Immature natural killer cell (primary cell): ENCODE measurements around the gene LYRM4. TPM values are rescaled to one million over a fixed set of nuclear protein-coding genes. Genes with fewer than 3 reads are reported as not detected.

Source experiments
- DNase-seq, 3 donors: peaks; one replicate each; pipeline ENCODE4 v3.0.0; 2022; ENCODE audit warnings: mixed read lengths in 1 of 3
- H3K27ac Mint-ChIP-seq, 6 donors: one replicate each; pipeline ENCODE4 v1.8.0; 2020; ENCODE audit warnings: mixed read lengths in 6 of 6, mild to moderate bottlenecking in 5 of 6, inconsistent platforms in 4 of 6, moderate library complexity in 3 of 6
- H3K27me3 Mint-ChIP-seq, 3 donors: one replicate each; pipeline ENCODE4 v1.8.0; 2020 to 2021; ENCODE audit warnings: low read depth in 3 of 3, mild to moderate bottlenecking in 3 of 3, mixed read lengths in 3 of 3, moderate library complexity in 3 of 3, inconsistent platforms in 1 of 3
- H3K36me3 Mint-ChIP-seq, 3 donors: one replicate each; pipeline ENCODE4 v1.8.0; 2020; ENCODE audit warnings: mixed read lengths in 3 of 3, inconsistent platforms in 2 of 3, mild to moderate bottlenecking in 2 of 3
- H3K4me1 Mint-ChIP-seq, 2 donors: one replicate each; pipeline ENCODE4 v1.8.0; 2020; ENCODE audit warnings: inconsistent platforms in 2 of 2, mild to moderate bottlenecking in 2 of 2, mixed read lengths in 2 of 2, moderate library complexity in 1 of 2
- H3K4me3 Mint-ChIP-seq, 5 donors: one replicate each; pipeline ENCODE4 v1.8.0; 2020; ENCODE audit warnings: mild to moderate bottlenecking in 5 of 5, mixed read lengths in 5 of 5, inconsistent platforms in 3 of 5, moderate library complexity in 3 of 5
- H3K9me3 Mint-ChIP-seq, 6 donors: one replicate each; pipeline ENCODE4 v1.8.0; 2020; ENCODE audit warnings: mild to moderate bottlenecking in 6 of 6, mixed read lengths in 6 of 6, inconsistent platforms in 4 of 6, moderate library complexity in 3 of 6
- polyA plus RNA-seq, 3 donors: library from polyadenylated mRNA; unstranded; fragments of 300-500 nt; fragmentation: Illumina TruSeq; gene quantifications; one replicate each; pipeline ENCODE4 v1.2.3, GENCODE V29; 2021

The LYRM4 gene
- polyA plus RNA-seq, 3 donors from 2014 or later = 10.5 to 23.4 (median 21.9) TPM

DNA sequence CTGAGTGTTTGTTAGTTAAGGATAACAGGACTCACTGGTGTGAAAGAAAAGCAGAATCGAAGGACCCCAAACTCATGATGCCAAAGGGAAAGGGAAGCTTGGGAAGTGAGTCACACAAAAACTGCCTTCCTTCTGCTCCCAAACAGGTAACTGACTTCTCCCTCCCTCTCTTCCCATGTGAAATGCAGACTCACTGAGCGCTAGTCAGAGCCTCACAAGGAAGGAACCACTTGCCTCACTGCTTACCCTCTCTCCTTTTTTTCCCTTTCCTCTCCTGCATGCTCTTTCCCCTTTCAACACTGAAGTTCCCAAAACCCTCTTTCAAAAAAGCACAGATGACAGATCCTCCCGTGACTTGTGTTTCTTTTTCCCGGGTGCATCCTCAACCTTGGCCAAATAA is 56.4 kb downstream of the LYRM4 start:
- no peak overlapping the region for H3K4me3 Mint-ChIP-seq
- no peaks in the 10 kb centered on the region for H3K36me3 Mint-ChIP-seq
- DNase-seq = no peak
- no peaks in the 10 kb centered on the region for H3K4me1 Mint-ChIP-seq
- no peaks in the 10 kb centered on the region for H3K9me3 Mint-ChIP-seq
- no peak overlapping the region for H3K27ac Mint-ChIP-seq
- no peaks in the 10 kb centered on the region for H3K27me3 Mint-ChIP-seq

DNA sequence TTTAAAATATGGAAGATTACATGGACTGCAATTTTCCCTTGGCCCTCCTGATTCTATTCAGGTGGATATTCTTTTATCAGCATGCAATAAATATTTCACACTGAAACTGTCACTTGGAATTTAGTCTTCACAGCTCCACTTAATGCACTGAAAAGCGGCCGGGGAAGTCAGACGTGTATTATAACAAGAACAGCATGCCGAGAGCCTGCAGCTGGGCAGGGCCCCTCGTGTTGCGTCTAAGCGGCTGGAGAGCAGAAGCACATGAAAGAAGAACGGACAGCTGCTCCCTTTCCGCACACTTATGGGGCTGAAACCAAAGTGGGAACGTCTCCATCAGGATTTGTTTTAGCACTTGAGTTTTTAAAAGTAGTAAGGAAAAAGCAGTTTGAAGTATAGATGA is 57.2 kb downstream of the LYRM4 start:
- no peak overlapping the region for H3K4me3 Mint-ChIP-seq
- H3K27ac Mint-ChIP-seq = no peak overlapping the region
- no peaks in the 10 kb centered on the region for H3K36me3 Mint-ChIP-seq
- H3K4me1 Mint-ChIP-seq = no peaks in the 10 kb centered on the region
- no peaks in the 10 kb centered on the region for H3K27me3 Mint-ChIP-seq
- no peak for DNase-seq
- no peaks in the 10 kb centered on the region for H3K9me3 Mint-ChIP-seq

DNA sequence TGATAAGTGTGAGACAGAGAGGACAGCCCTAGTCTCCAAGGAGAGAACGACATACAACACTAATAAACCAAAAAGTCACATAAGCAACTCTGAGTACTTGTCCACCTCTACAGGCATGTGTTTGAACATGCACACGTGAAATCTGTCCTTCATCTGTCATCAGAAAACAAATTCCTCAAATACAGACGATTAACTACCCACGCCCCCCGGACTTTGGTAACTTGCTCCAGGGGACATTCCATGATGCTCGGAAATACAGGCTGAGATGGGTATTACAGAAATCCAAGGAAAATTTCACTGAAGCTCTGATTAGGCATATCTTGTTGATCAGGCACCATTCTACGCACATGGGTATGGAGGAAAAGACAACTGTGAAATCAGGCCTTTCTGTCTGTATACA is 57.8 kb downstream of the LYRM4 start:
- Mint-ChIP-seq H3K9me3 (no peaks in the 10 kb centered on the region), H3K36me3 (no peaks in the 10 kb centered on the region), H3K4me1 (no peaks in the 10 kb centered on the region), H3K4me3 (no peak overlapping the region), H3K27ac (no peak overlapping the region), H3K27me3 (no peaks in the 10 kb centered on the region)
- DNase-seq = no peak

DNA sequence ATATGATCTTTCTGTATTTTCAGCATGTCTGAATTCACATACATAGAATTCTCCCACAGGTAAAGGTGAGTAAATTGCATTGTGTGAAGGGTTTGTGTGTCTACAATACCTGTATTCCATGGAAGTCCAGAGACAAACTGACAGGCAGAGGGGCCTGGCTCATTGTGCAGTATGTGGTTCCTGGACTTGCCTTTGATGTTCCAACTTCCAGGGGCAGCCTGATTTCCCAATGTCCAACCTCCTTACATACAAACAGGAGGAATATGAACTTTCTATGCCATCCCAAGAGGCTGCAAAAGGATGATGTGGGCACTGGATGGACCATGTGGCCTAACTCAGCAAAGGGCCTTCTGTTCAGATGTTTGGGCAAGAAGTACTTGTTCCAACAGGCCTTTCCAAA is 58.5 kb downstream of the LYRM4 start:
- H3K4me3 Mint-ChIP-seq = no peak overlapping the region
- no peaks in the 10 kb centered on the region for H3K36me3 Mint-ChIP-seq
- DNase-seq = no peak
- no peaks in the 10 kb centered on the region for H3K27me3 Mint-ChIP-seq
- H3K27ac Mint-ChIP-seq = no peak overlapping the region
- H3K4me1 Mint-ChIP-seq = no peaks in the 10 kb centered on the region
- H3K9me3 Mint-ChIP-seq = no peaks in the 10 kb centered on the region

- DNase-seq = no peak
- Mint-ChIP-seq H3K27ac (no peak overlapping the region), H3K36me3 (no peaks in the 10 kb centered on the region), H3K4me3 (no peak overlapping the region), H3K9me3 (no peaks in the 10 kb centered on the region), H3K4me1 (no peaks in the 10 kb centered on the region), H3K27me3 (no peaks in the 10 kb centered on the region)
Measured at GRCh38 chr6:5201271-5201670, 59.5 kb downstream of the LYRM4 start.

DNA sequence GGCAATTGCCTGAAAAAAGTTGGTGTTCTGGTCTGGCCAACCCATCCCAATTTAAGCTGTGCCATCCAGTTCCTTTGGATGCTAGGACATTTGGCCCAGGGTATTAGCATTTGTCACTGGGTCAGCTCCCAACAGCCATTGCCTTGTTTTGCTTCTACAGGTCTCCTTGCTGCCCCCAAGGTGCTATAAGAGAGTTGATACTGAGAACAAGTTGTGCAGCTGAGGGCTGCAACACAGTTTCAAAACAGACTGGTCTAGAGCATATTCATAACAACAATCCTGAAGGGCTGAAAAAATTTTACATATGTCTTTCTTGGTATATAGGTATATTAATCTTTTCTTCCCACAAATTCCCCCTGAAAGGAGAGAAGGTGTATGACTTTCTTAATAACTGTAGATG is 61.0 kb downstream of the LYRM4 start:
- DNase-seq = no peak
- H3K9me3 Mint-ChIP-seq = no peaks in the 10 kb centered on the region
- no peak overlapping the region for H3K4me3 Mint-ChIP-seq
- H3K27ac Mint-ChIP-seq = no peak overlapping the region
- no peaks in the 10 kb centered on the region for H3K4me1 Mint-ChIP-seq
- H3K36me3 Mint-ChIP-seq = no peaks in the 10 kb centered on the region
- no peaks in the 10 kb centered on the region for H3K27me3 Mint-ChIP-seq

- no peak overlapping the region for H3K27ac Mint-ChIP-seq
- H3K36me3 Mint-ChIP-seq = no peaks in the 10 kb centered on the region
- H3K4me1 Mint-ChIP-seq = no peaks in the 10 kb centered on the region
- DNase-seq = no peak
- H3K4me3 Mint-ChIP-seq = no peak overlapping the region
- no peaks in the 10 kb centered on the region for H3K9me3 Mint-ChIP-seq
- no peaks in the 10 kb centered on the region for H3K27me3 Mint-ChIP-seq
Measured at GRCh38 chr6:5199283-5199682, 61.5 kb downstream of the LYRM4 start.

DNA sequence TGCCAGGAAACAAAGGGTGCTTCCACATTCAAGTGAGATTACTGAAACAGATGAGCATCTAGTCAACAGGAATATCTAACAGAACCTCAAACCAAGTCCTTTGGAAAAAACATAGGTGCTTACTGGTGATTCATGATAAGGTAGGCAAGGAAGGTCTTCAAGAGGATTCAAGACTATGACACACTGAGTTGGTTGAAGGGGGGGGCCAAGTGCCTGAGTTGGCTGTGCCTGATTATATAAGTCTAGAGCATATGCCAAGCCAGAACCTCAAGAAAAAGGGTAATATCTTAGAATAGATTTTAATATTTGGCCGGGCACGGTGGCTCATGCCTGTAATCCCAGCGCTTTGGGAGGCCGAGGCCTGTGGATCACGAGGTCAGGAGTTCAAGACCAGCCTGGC is 63.7 kb downstream of the LYRM4 start:
- Mint-ChIP-seq H3K36me3 (no peaks in the 10 kb centered on the region), H3K4me1 (no peaks in the 10 kb centered on the region), H3K27me3 (no peaks in the 10 kb centered on the region), H3K27ac (no peak overlapping the region), H3K9me3 (no peaks in the 10 kb centered on the region), H3K4me3 (no peak overlapping the region)
- no peak for DNase-seq

- no peaks in the 10 kb centered on the region for H3K9me3 Mint-ChIP-seq
- no peak overlapping the region for H3K27ac Mint-ChIP-seq
- no peaks in the 10 kb centered on the region for H3K27me3 Mint-ChIP-seq
- DNase-seq = no peak
- H3K4me3 Mint-ChIP-seq = no peak overlapping the region
- no peaks in the 10 kb centered on the region for H3K4me1 Mint-ChIP-seq
- no peaks in the 10 kb centered on the region for H3K36me3 Mint-ChIP-seq
Measured at GRCh38 chr6:5192135-5192794, 68.5 kb downstream of the LYRM4 start.

DNA sequence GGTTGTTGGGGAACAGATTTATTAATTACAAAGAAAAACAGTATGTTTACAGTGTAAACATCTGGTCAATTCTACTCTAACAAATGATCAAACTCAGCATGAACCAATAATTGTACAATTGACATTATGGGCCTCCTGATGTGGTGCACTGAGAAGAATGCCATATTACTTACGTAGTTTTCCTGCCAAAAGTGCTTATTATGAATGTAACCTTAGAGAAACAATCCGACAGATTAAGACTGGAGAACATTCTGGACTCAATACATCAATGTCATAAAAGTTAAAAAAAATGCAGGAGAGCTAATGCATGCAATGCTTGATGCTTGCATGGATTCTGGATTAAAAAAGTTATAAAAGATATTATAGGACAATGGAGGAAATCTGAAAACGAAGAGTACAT is 69.0 kb downstream of the LYRM4 start:
- Mint-ChIP-seq H3K27ac (no peak overlapping the region), H3K4me3 (no peak overlapping the region), H3K27me3 (no peaks in the 10 kb centered on the region), H3K9me3 (no peaks in the 10 kb centered on the region), H3K4me1 (no peaks in the 10 kb centered on the region), H3K36me3 (peaks cover 0 to 3% (median 0%) of the 10 kb centered on the region in 3 donors)
- no peak for DNase-seq

GRCh38 chr6:5191222-5191621 is 69.5 kb downstream of the LYRM4 start:
- no peak for DNase-seq

GRCh38 chr6:5190507-5190906 is 70.2 kb downstream of the LYRM4 start:
- Mint-ChIP-seq H3K27ac (no peak overlapping the region), H3K4me1 (no peaks in the 10 kb centered on the region), H3K4me3 (no peak overlapping the region), H3K27me3 (peaks cover 0 to 2% (median 0%) of the 10 kb centered on the region in 3 donors), H3K9me3 (no peaks in the 10 kb centered on the region), H3K36me3 (peaks cover 3 to 11% (median 5%) of the 10 kb centered on the region in 3 donors)
- no peak for DNase-seq

More at GRCh38 chr6:5191222-5191621, 69.5 kb downstream of the LYRM4 start:
- Mint-ChIP-seq H3K4me1 (no peaks in the 10 kb centered on the region), H3K4me3 (no peak overlapping the region), H3K27ac (no peak overlapping the region), H3K27me3 (no peaks in the 10 kb centered on the region), H3K36me3 (peaks cover 0 to 8% (median 2%) of the 10 kb centered on the region in 3 donors), H3K9me3 (no peaks in the 10 kb centered on the region)

DNA sequence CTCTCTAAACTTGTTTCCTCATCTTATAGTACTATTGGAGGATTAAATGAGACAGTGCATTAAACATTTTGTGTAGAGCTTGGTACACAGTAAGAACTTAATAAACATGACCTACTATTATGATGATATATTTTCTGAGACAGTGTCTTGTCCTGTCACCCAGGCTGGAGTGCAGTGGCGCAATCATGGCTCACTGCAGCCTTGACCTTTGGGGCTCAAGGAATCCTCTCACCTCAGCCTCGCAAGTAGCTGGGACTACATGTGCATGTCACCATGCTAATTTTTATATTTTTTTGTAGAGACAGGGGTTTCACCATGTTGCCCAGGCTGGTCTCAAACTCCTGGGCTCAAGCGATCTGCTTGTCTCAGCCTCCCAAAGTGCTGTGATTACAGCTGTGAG is 72.1 kb downstream of the LYRM4 start:
- Mint-ChIP-seq H3K27ac (no peak overlapping the region), H3K36me3 (peaks cover 3 to 14% (median 5%) of the 10 kb centered on the region in 3 donors), H3K27me3 (peaks cover 0 to 2% (median 0%) of the 10 kb centered on the region in 3 donors), H3K9me3 (no peaks in the 10 kb centered on the region), H3K4me1 (no peaks in the 10 kb centered on the region), H3K4me3 (no peak overlapping the region)
- no peak for DNase-seq

DNA sequence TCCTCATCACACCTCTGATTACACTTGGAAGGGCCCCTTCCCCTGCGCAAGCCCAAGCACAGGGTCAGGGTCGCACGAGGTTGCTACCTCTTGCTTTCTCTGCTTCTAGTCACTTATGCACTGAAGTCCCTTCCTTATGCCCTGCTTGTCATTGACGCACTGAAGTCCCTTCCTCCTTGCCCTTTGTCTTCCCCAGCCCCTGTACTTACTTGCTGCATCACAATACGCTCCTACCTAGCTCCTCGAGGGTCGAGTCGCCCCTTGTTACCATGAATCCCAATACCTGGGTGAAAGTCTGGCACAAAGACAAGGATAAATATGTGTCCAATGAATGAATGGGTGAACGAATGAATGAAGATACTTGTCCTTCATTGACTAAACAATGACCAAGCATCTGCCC is 75.9 kb downstream of the LYRM4 start:
- Mint-ChIP-seq H3K4me1 (no peaks in the 10 kb centered on the region), H3K27me3 (peaks cover 0 to 2% (median 2%) of the 10 kb centered on the region in 3 donors), H3K36me3 (peaks cover 3 to 14% (median 12%) of the 10 kb centered on the region in 3 donors), H3K4me3 (no peak overlapping the region), H3K27ac (no peak overlapping the region), H3K9me3 (no peaks in the 10 kb centered on the region)
- no peak for DNase-seq

DNA sequence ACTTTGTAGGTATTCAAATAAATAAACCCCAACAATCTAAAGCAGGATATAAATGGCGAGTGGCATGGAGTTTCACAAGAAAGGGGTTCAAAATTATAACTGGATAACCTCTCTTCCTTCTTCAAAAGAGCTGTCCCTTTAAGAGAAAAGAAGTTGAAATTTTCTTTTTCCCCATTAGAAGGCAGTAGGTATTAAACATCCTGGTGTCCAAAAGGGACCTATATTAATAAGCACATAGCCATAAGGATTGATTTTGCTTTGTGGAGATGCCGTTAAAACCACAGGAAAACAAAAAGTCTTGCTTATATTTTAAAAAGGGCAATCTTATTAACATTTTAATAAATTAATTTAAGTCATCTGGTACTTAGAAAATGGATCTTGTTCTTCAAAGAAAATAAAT is 76.5 kb downstream of the LYRM4 start:
- no peak for DNase-seq
- H3K36me3 Mint-ChIP-seq = peaks cover 3 to 14% (median 12%) of the 10 kb centered on the region in 3 donors
- H3K27ac Mint-ChIP-seq = no peak overlapping the region
- no peaks in the 10 kb centered on the region for H3K9me3 Mint-ChIP-seq
- peaks cover 5% of the 10 kb centered on the region in 2 donors for H3K4me1 Mint-ChIP-seq
- H3K27me3 Mint-ChIP-seq = peaks cover 0 to 2% (median 2%) of the 10 kb centered on the region in 3 donors
- no peak overlapping the region for H3K4me3 Mint-ChIP-seq
